GM23338 (cell line): ENCODE measurements around the gene CS. TPM values are rescaled to one million over a fixed set of nuclear protein-coding genes. Genes with fewer than 3 reads are reported as not detected.

ENCODE experiments used
- ATAC-seq: fragments of 200-7000 bp; cut with Tn5 transposase; 3 replicates; pipeline ENCODE4 v1.9.1; 2020
- DNase-seq: peaks from one replicate; pipeline ENCODE4 v3.0.0-alpha.2; 2015; ENCODE audit warnings: low spot score
- H2AFZ ChIP-seq: fragments of 200-600 bp; sonication (generic); 2 replicates; pipeline ENCODE4 v1.8.0; 2016; ENCODE audit warnings: antibody characterized with exemption, mild to moderate bottlenecking, moderate library complexity
- H3F3A ChIP-seq: fragments of 200-600 bp; sonication (generic); replicated peaks from 2 replicates; pipeline ENCODE4 v1.8.0; 2017; ENCODE audit warnings: antibody characterized with exemption, mixed run types, low read depth
- H3K27ac ChIP-seq: fragments of 200-600 bp; sonication (generic); 2 replicates; pipeline ENCODE4 v1.6.1; 2016; ENCODE audit warnings: low read depth
- H3K27me3 ChIP-seq: fragments of 200-600 bp; sonication (generic); 2 replicates; pipeline ENCODE4 v1.8.0; 2016; ENCODE audit warnings: mild to moderate bottlenecking, mixed run types, moderate library complexity; ENCODE audit not compliant: insufficient read depth
- H3K36me3 ChIP-seq: fragments of 200-600 bp; sonication (generic); 2 replicates; pipeline ENCODE4 v1.8.0; 2016; ENCODE audit warnings: mild to moderate bottlenecking; ENCODE audit not compliant: insufficient read depth
- H3K4me1 ChIP-seq: fragments of 200-600 bp; sonication (generic); 2 replicates; pipeline ENCODE4 v1.8.0; 2016; ENCODE audit warnings: mild to moderate bottlenecking, moderate library complexity; ENCODE audit not compliant: insufficient read depth
- H3K4me2 ChIP-seq: fragments of 200-600 bp; sonication (generic); 2 replicates; pipeline ENCODE4 v1.7.1; 2017; ENCODE audit warnings: mixed run types
- H3K4me3 ChIP-seq: fragments of 200-600 bp; sonication (generic); 2 replicates; pipeline ENCODE4 v1.6.1; 2016; ENCODE audit warnings: mixed run types
- H3K79me2 ChIP-seq: fragments of 200-600 bp; sonication (generic); replicated peaks from 2 replicates; pipeline ENCODE4 v1.8.0; 2017; ENCODE audit warnings: mild to moderate bottlenecking; ENCODE audit not compliant: insufficient read depth
- H3K9me2 ChIP-seq: fragments of 200-600 bp; sonication (generic); 2 replicates; pipeline ENCODE4 v1.8.0; 2017; ENCODE audit not compliant: insufficient read depth
- H4K20me1 ChIP-seq: fragments of 200-600 bp; sonication (generic); replicated peaks from 2 replicates; pipeline ENCODE4 v1.8.0; 2017; ENCODE audit warnings: mild to moderate bottlenecking; ENCODE audit not compliant: insufficient read depth
- H3K27ac Mint-ChIP-seq: 2 replicates; pipeline ENCODE4 v1.8.0; 2020; ENCODE audit warnings: inconsistent platforms, mild to moderate bottlenecking, moderate library complexity, mixed read lengths
- H3K27me3 Mint-ChIP-seq: 3 replicates; pipeline ENCODE4 v1.8.0; 2022; ENCODE audit warnings: low read depth, mild to moderate bottlenecking, moderate library complexity, mixed read lengths, inconsistent platforms; ENCODE audit not compliant: insufficient read depth, poor library complexity
- H3K36me3 Mint-ChIP-seq: 3 replicates; pipeline ENCODE4 v1.8.0; 2021; ENCODE audit warnings: low read depth, mild to moderate bottlenecking, inconsistent platforms, moderate library complexity, mixed read lengths
- H3K4me1 Mint-ChIP-seq: 3 replicates; pipeline ENCODE4 v1.8.0; 2020; ENCODE audit warnings: mild to moderate bottlenecking, inconsistent platforms, mixed read lengths
- H3K4me3 Mint-ChIP-seq: 3 replicates; pipeline ENCODE4 v1.8.0; 2021; ENCODE audit warnings: moderate library complexity, mild to moderate bottlenecking, inconsistent platforms, mixed read lengths
- H3K9me3 Mint-ChIP-seq: 3 replicates; pipeline ENCODE4 v1.8.0; 2020; ENCODE audit warnings: moderate library complexity, mild to moderate bottlenecking, inconsistent platforms, mixed read lengths
- CREB1 ChIP-seq: fragments of 250-450 bp; sonication (Bioruptor Pico); IDR thresholded peaks from 2 replicates; pipeline ENCODE4 v1.5.0; 2020; ENCODE audit warnings: low read depth, mild to moderate bottlenecking, moderate library complexity
- CTCF ChIP-seq, 2 experiments: fragments of 200-600 bp in 1 of 2; sonication (generic) in 1 of 2; conservative IDR thresholded peaks; 2 replicates each; pipeline versions ENCODE4 v1.5.1 to v1.6.1; 2016 to 2017; ENCODE audit warnings: antibody characterized with exemption in 2 of 2, low read depth in 2 of 2, mild to moderate bottlenecking in 2 of 2, moderate library complexity in 1 of 2
- ETS1 ChIP-seq: IDR thresholded peaks from 2 replicates; pipeline ENCODE4 v1.6.1; 2016; ENCODE audit warnings: antibody characterized with exemption
- EZH2 ChIP-seq: fragments of 200-600 bp; sonication (generic); IDR thresholded peaks from one replicate; pipeline ENCODE4 v1.8.0; 2017; ENCODE audit warnings: antibody characterized with exemption, mild to moderate bottlenecking, low read depth; ENCODE audit not compliant: unreplicated experiment
- EZH2phosphoT487 ChIP-seq: fragments of 200-600 bp; sonication (generic); IDR thresholded peaks from one replicate; pipeline ENCODE4 v1.8.1; 2018; ENCODE audit warnings: antibody characterized with exemption; ENCODE audit not compliant: unreplicated experiment
- JUNB ChIP-seq: IDR thresholded peaks from one replicate; pipeline ENCODE4 v1.6.1; 2016; ENCODE audit warnings: antibody characterized with exemption; ENCODE audit not compliant: unreplicated experiment
- NANOG ChIP-seq: IDR thresholded peaks from 2 replicates; pipeline ENCODE4 v1.6.1; 2016; ENCODE audit warnings: antibody characterized with exemption, borderline replicate concordance
- POLR2AphosphoS5 ChIP-seq: IDR thresholded peaks from 2 replicates; pipeline ENCODE4 v1.6.1; 2016; ENCODE audit warnings: antibody characterized with exemption, low read depth
- REST ChIP-seq: IDR thresholded peaks from one replicate; pipeline ENCODE4 v1.6.1; 2018; ENCODE audit warnings: antibody characterized with exemption; ENCODE audit not compliant: unreplicated experiment
- STAT1 ChIP-seq: IDR thresholded peaks from one replicate; pipeline ENCODE4 v1.6.1; 2016; ENCODE audit warnings: antibody characterized with exemption; ENCODE audit not compliant: unreplicated experiment
- ZNF114 ChIP-seq: fragments of 250-450 bp; sonication (Bioruptor Pico); IDR thresholded peaks from 2 replicates; pipeline ENCODE4 v1.5.0; 2020; ENCODE audit warnings: mild to moderate bottlenecking, moderate library complexity
- ZNF331 ChIP-seq: fragments of 250-450 bp; sonication (Bioruptor Pico); IDR thresholded peaks from 2 replicates; pipeline ENCODE4 v1.5.0; 2020; ENCODE audit warnings: low read depth, mild to moderate bottlenecking, moderate library complexity
- ZNF462 ChIP-seq: fragments of 250-450 bp; sonication (Bioruptor Pico); IDR thresholded peaks from 2 replicates; pipeline ENCODE4 v1.5.0; 2020; ENCODE audit warnings: mild to moderate bottlenecking, moderate library complexity
- polyA plus RNA-seq: library from polyadenylated mRNA; unstranded; fragments of >200 nt; fragmentation: Nextera tagmentation; extraction: Ambion mirVana; gene quantifications from 2 replicates; pipeline ENCODE4 v1.2.1, GENCODE V29; 2016
- total RNA-seq: library from RNA; depleted of rRNA; stranded (reverse); fragments of >200 nt; shearing (Covaris generic); gene quantifications from 2 replicates; pipeline ENCODE4 v1.2.3, GENCODE V29; 2014

The CS gene
- total and polyA plus RNA-seq, 2 experiments from 2014 or later, result 63.3 to 166 TPM

GRCh38 chr12:56341616-56342015, 41.5 kb upstream of the CS start:
- Mint-ChIP-seq H3K9me3 (no peaks in the 10 kb centered on the region), H3K4me1 (peaks cover 26% of the 10 kb centered on the region)

More at GRCh38 chr12:56341616-56342015, 41.5 kb upstream of the CS start:
- Histone ChIP-seq H2AFZ (no peak overlapping the region), H3K36me3 (0 out of 2 replicates have a peak, but pooled peaks cover 4% of the 10 kb centered on the region), H3K4me3 (no peak overlapping the region), H3K27ac (no peak overlapping the region), H3F3A (peaks cover 17% of the 10 kb centered on the region; the same call in 1 of the 2 replicates), H3K4me2 (no peak overlapping the region), H3K4me1 (peaks cover 23% of the 10 kb centered on the region), H3K9me2 (peaks cover 19% of the 10 kb centered on the region), H3K79me2 (no peaks in the 10 kb centered on the region), H4K20me1 (no peaks in the 10 kb centered on the region), H3K27me3 (no peaks in the 10 kb centered on the region)
- TF ChIP-seq ZNF462, result no peak
- no peak for TF ChIP-seq STAT1
- TF ChIP-seq EZH2, result no peak
- TF ChIP-seq CREB1 (CRISPR knock-in tag), result no peak
- no peak for TF ChIP-seq ZNF114 (CRISPR knock-in tag)
- no peak for TF ChIP-seq ZNF331 (CRISPR knock-in tag)
- no peak for TF ChIP-seq POLR2AphosphoS5
- TF ChIP-seq CTCF (conservative IDR thresholded peaks at IDR 0.05; ENCODE audit: low read depth in 2 of 2), result no peak
- no peak for TF ChIP-seq EZH2phosphoT487
- TF ChIP-seq JUNB, result no peak
- TF ChIP-seq ETS1, result no peak
- no peak for TF ChIP-seq REST
- TF ChIP-seq NANOG, result no peak
- Mint-ChIP-seq H3K27ac (no peak overlapping the region), H3K36me3 (peaks cover 21% of the 10 kb centered on the region), H3K4me3 (no peak overlapping the region), H3K27me3 (peaks cover 2% of the 10 kb centered on the region)
- DNase-seq (no peak), ATAC-seq (no peak)
